ENCODE data around the gene PIK3AP1.
A peak's percentile ranks its signal among the peaks of the same experiment; 100 is the strongest.

Gene PIK3AP1

DNA sequence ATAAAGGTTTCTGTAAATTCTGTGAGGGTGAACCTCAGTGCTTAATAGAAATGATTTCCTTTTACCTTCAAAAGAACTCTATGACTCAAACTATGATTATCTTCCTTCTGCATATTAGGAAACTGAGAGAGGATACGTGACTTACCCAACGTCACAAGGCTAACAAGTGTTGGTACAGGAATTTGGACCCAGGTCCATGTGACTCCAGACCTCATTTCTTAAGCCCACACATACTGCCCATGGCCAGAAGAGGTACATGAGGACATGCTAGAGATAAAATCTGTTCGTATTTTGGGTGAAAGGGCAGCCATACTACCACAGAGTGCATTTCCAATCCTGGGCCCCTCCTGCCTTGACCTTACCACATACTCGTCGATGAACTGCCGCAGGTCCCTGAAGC, 72.0 kb downstream of the PIK3AP1 start:
- Histone ChIP-seq H3K27me3 (ENCODE audit: insufficient read depth, poor library complexity, severe bottlenecking) (no peaks in the 10 kb centered on the region), H3K4me3 (replicated peaks; ENCODE audit: insufficient read depth, low read length) (no peak overlapping the region), H3K27ac (replicated peaks) (no peak overlapping the region)
- no peak for DNase-seq (ENCODE audit: low read depth in 1 of 2, low spot score in 1 of 2)
- TF ChIP-seq POLR2AphosphoS5 (IDR thresholded peaks at IDR 0.05; ENCODE audit: low read depth) (no peak), GABPA (IDR thresholded peaks at IDR 0.05; ENCODE audit: low read depth) (no peak), SPI1 (IDR thresholded peaks at IDR 0.05; ENCODE audit: borderline replicate concordance, low read depth) (no peak)
- TF ChIP-seq, protein P1, sequence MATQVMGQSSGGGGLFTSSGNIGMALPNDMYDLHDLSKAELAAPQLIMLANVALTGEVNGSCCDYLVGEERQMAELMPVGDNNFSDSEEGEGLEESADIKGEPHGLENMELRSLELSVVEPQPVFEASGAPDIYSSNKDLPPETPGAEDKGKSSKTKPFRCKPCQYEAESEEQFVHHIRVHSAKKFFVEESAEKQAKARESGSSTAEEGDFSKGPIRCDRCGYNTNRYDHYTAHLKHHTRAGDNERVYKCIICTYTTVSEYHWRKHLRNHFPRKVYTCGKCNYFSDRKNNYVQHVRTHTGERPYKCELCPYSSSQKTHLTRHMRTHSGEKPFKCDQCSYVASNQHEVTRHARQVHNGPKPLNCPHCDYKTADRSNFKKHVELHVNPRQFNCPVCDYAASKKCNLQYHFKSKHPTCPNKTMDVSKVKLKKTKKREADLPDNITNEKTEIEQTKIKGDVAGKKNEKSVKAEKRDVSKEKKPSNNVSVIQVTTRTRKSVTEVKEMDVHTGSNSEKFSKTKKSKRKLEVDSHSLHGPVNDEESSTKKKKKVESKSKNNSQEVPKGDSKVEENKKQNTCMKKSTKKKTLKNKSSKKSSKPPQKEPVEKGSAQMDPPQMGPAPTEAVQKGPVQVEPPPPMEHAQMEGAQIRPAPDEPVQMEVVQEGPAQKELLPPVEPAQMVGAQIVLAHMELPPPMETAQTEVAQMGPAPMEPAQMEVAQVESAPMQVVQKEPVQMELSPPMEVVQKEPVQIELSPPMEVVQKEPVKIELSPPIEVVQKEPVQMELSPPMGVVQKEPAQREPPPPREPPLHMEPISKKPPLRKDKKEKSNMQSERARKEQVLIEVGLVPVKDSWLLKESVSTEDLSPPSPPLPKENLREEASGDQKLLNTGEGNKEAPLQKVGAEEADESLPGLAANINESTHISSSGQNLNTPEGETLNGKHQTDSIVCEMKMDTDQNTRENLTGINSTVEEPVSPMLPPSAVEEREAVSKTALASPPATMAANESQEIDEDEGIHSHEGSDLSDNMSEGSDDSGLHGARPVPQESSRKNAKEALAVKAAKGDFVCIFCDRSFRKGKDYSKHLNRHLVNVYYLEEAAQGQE (IDR thresholded peaks at IDR 0.05; ENCODE audit: insufficient replicate concordance, low read depth), result no peak
- TF ChIP-seq, protein P2, sequence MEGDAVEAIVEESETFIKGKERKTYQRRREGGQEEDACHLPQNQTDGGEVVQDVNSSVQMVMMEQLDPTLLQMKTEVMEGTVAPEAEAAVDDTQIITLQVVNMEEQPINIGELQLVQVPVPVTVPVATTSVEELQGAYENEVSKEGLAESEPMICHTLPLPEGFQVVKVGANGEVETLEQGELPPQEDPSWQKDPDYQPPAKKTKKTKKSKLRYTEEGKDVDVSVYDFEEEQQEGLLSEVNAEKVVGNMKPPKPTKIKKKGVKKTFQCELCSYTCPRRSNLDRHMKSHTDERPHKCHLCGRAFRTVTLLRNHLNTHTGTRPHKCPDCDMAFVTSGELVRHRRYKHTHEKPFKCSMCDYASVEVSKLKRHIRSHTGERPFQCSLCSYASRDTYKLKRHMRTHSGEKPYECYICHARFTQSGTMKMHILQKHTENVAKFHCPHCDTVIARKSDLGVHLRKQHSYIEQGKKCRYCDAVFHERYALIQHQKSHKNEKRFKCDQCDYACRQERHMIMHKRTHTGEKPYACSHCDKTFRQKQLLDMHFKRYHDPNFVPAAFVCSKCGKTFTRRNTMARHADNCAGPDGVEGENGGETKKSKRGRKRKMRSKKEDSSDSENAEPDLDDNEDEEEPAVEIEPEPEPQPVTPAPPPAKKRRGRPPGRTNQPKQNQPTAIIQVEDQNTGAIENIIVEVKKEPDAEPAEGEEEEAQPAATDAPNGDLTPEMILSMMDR (IDR thresholded peaks at IDR 0.05; ENCODE audit: insufficient read depth, low read length), result no peak

DNA sequence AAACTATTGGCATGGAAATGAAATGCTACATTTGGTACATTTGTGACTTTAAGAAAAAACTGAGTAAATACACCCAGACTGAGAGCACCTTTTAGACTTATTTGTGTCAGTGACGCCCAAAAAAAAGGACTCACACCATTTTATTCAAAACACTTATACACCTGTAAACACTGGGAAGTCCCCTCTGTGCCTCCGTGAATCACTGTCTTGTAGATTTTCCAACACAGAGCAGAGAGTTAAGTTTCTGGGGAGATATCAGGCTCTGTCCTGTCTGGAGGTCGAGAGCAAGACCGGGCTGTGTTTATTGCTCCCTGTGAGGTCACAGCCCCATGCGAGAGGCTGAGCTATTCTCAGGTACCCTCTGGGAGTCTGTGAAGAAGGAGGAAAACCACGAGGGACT, 72.8 kb downstream of the PIK3AP1 start:
- no peak for DNase-seq (ENCODE audit: low read depth in 1 of 2, low spot score in 1 of 2)
- TF ChIP-seq, protein P2 (IDR thresholded peaks at IDR 0.05; ENCODE audit: insufficient read depth, low read length), result no peak
- TF ChIP-seq SPI1 (IDR thresholded peaks at IDR 0.05; ENCODE audit: borderline replicate concordance, low read depth), result no peak
- TF ChIP-seq POLR2AphosphoS5 (IDR thresholded peaks at IDR 0.05; ENCODE audit: low read depth), result no peak
- no peak for TF ChIP-seq GABPA (IDR thresholded peaks at IDR 0.05; ENCODE audit: low read depth)
- TF ChIP-seq, protein P1 (IDR thresholded peaks at IDR 0.05; ENCODE audit: insufficient replicate concordance, low read depth), result no peak
- Histone ChIP-seq H3K27ac (replicated peaks) (peak overlapping the region; percentile 3), H3K4me3 (replicated peaks; ENCODE audit: insufficient read depth, low read length) (no peak overlapping the region), H3K27me3 (ENCODE audit: insufficient read depth, poor library complexity, severe bottlenecking) (no peaks in the 10 kb centered on the region)

DNA sequence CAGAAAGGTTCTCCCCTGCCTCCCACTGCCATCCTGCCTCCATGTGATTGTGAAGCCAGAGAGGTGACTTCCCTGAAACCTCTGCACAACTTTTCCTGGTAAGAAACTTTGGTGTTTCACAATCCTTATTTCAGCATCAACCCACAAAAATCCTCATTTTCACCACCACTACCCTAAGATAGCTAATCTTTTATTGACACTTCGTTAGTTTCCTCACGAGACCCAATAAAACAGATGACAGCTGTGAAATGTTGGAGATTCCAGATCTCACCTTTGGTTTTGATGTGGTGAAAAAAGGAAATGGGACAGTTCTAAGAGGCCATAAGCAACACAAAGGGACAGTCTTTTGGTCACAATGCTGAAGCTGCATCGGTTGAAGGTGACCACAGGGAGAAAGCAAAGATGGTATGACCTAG, 73.6 kb downstream of the PIK3AP1 start:
- peak overlapping the region; percentile 3 for H3K27ac ChIP-seq (replicated peaks)
- DNase-seq (ENCODE audit: low read depth in 1 of 2, low spot score in 1 of 2), result peak in 1 of 2 experiments; percentile 44
- H3K27me3 ChIP-seq (ENCODE audit: insufficient read depth, poor library complexity, severe bottlenecking), result no peaks in the 10 kb centered on the region
- TF ChIP-seq SPI1 (IDR thresholded peaks at IDR 0.05; ENCODE audit: borderline replicate concordance, low read depth) (no peak), GABPA (IDR thresholded peaks at IDR 0.05; ENCODE audit: low read depth) (no peak), POLR2AphosphoS5 (IDR thresholded peaks at IDR 0.05; ENCODE audit: low read depth) (no peak)
- TF ChIP-seq, protein P1 (IDR thresholded peaks at IDR 0.05; ENCODE audit: insufficient replicate concordance, low read depth), result no peak
- TF ChIP-seq, protein P2 (IDR thresholded peaks at IDR 0.05; ENCODE audit: insufficient read depth, low read length), result no peak
- H3K4me3 ChIP-seq (replicated peaks; ENCODE audit: insufficient read depth, low read length), result no peak overlapping the region
